Measurements from ENCODE around the gene PRG2. TPM values are rescaled to one million over a fixed set of nuclear protein-coding genes. Genes with fewer than 3 reads are reported as not detected.
A peak's percentile ranks its signal among the peaks of the same experiment; 100 is the strongest.

PRG2 gene
- total and polyA plus RNA-seq, 2 experiments from 2014 or later, result not detected

DNA sequence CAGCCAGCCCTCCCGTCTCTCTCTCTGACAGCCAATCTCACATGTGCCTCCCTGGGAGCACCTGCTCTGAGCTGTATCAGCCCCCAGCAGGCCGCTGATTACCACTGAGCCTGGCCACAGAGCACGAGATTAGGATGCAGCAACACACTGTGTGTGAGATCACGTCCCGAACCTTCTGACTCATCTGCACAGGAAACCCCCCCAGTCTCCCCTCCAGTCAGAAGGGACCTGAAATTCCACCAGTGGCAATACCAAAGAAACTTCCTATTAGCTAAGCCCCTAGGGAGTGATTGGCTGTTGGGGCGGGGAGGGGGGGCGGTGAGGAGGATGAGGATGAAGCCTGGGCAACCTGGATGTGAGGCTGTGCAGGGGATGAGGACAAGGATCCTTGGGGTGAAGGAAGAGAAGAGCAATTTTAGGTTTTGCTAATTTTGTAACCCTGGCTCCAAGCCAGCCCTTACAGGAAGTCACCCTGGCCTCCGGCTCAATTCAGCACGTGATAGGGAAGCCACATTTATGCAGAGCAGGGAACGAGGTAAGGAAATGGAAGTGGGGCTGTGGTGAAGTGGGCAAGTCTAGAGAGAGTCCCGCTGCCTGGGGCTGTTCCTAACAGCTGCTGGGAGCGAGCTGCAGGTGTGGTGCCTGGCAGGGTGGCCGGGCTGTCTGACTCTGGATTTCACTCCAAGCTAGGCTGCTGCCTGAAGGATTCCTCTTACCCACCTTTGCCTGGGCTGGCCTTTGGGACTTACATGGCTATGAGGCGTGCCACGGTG, 34.5 kb upstream of the PRG2 start:
- no peaks in the 10 kb centered on the region for H3K79me2 ChIP-seq
- peak; percentile 56 for DNase-seq (ENCODE audit: low spot score)
- H2AFZ ChIP-seq, result no peak overlapping the region
- no peaks in the 10 kb centered on the region for H3K9me2 ChIP-seq (replicated peaks; ENCODE audit: insufficient read depth)
- TF ChIP-seq EZH2phosphoT487 (IDR thresholded peaks at IDR 0.05; ENCODE audit: low read depth, severe bottlenecking, unreplicated experiment) (no peak), EZH2 (IDR thresholded peaks at IDR 0.05; ENCODE audit: borderline replicate concordance) (no peak)
- TF ChIP-seq, protein P1, sequence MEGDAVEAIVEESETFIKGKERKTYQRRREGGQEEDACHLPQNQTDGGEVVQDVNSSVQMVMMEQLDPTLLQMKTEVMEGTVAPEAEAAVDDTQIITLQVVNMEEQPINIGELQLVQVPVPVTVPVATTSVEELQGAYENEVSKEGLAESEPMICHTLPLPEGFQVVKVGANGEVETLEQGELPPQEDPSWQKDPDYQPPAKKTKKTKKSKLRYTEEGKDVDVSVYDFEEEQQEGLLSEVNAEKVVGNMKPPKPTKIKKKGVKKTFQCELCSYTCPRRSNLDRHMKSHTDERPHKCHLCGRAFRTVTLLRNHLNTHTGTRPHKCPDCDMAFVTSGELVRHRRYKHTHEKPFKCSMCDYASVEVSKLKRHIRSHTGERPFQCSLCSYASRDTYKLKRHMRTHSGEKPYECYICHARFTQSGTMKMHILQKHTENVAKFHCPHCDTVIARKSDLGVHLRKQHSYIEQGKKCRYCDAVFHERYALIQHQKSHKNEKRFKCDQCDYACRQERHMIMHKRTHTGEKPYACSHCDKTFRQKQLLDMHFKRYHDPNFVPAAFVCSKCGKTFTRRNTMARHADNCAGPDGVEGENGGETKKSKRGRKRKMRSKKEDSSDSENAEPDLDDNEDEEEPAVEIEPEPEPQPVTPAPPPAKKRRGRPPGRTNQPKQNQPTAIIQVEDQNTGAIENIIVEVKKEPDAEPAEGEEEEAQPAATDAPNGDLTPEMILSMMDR (IDR thresholded peaks at IDR 0.05; ENCODE audit: poor library complexity), result no peak
- no peaks in the 10 kb centered on the region for H4K20me1 ChIP-seq (ENCODE audit: insufficient read depth, poor library complexity, severe bottlenecking)
- H3K36me3 ChIP-seq (replicated peaks; ENCODE audit: insufficient read depth, low read depth), result no peaks in the 10 kb centered on the region
- no peak overlapping the region for H3K4me2 ChIP-seq
- no peak overlapping the region for H3K4me3 ChIP-seq
- 73% methylated on average over 15 of the region's 15 CpGs for WGBS (ENCODE audit: low lambda C conversion rate, missing lambda C conversion rate)
- no peaks in the 10 kb centered on the region for H3K9me3 ChIP-seq (ENCODE audit: low read depth)
- peaks cover 16% of the 10 kb centered on the region for H3K4me1 ChIP-seq (ENCODE audit: insufficient read depth)
- H3K27ac ChIP-seq, result no peak overlapping the region
- no peaks in the 10 kb centered on the region for H3K27me3 ChIP-seq

DNA sequence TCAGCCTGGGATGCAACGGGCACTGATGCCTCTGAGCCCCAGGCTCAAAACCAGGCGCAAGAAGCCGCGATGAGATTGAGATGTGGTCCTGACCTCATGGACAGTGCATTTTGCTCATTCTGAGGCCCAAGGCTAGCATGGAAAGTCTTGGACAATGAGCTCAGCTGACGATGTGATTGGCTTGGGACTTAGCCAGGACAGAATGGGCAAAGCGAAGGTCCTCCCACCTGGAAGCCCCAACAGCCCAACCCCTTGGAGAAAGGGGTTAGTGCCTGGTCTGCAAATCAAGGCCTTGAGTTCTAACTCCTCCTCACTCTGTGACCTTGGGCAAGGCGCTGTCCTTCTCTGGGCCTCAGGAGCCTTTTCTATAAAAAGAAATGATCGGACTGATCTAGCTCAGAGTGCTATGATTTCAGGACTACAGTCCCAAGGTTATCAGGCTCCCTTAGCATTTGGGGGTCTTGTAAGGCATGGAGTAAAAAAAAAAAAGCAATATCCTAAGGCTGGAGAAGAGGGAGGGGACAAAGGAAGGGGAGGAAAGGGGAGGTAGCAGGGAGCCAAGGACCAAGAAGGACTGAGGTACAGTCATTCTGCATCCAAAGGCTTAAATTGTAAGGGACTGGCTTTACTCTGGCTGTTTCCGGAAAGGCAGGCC, 33.8 kb upstream of the PRG2 start:
- H3K4me2 ChIP-seq, result no peak overlapping the region
- H4K20me1 ChIP-seq (ENCODE audit: insufficient read depth, poor library complexity, severe bottlenecking), result no peaks in the 10 kb centered on the region
- no peaks in the 10 kb centered on the region for H3K79me2 ChIP-seq
- no peak for DNase-seq (ENCODE audit: low spot score)
- TF ChIP-seq EZH2phosphoT487 (IDR thresholded peaks at IDR 0.05; ENCODE audit: low read depth, severe bottlenecking, unreplicated experiment) (no peak), EZH2 (IDR thresholded peaks at IDR 0.05; ENCODE audit: borderline replicate concordance) (no peak)
- no peaks in the 10 kb centered on the region for H3K36me3 ChIP-seq (replicated peaks; ENCODE audit: insufficient read depth, low read depth)
- no peaks in the 10 kb centered on the region for H3K9me2 ChIP-seq (replicated peaks; ENCODE audit: insufficient read depth)
- no peaks in the 10 kb centered on the region for H3K27me3 ChIP-seq
- H3K27ac ChIP-seq, result no peak overlapping the region
- no peak overlapping the region for H2AFZ ChIP-seq
- H3K4me1 ChIP-seq (ENCODE audit: insufficient read depth), result peaks cover 16% of the 10 kb centered on the region
- 94% methylated on average over 9 of the region's 9 CpGs for WGBS (ENCODE audit: low lambda C conversion rate, missing lambda C conversion rate)
- no peak overlapping the region for H3K4me3 ChIP-seq
- H3K9me3 ChIP-seq (ENCODE audit: low read depth), result no peaks in the 10 kb centered on the region

DNA sequence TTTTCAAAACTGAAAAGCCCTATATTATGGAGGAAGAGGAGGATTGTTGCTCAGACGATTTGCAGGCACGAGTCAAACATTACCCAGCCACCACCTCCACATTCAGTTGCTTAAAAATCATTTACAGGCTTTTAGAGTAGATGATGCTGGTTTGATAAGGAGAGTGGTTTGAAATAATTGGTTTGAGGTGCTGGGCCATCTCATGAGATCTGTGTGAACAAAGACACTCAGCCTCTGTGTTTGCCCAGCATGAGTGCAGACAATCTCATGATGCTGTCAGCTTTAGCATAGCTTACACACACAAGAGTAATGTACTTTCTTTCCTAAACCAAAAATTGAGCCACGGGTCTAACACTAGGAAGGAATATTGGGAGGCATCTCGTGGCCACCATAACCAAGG, 32.2 kb upstream of the PRG2 start:
- Histone ChIP-seq H3K9me3 (ENCODE audit: low read depth) (no peaks in the 10 kb centered on the region), H4K20me1 (ENCODE audit: insufficient read depth, poor library complexity, severe bottlenecking) (no peaks in the 10 kb centered on the region), H3K4me1 (ENCODE audit: insufficient read depth) (peaks cover 16% of the 10 kb centered on the region), H3K4me2 (no peak overlapping the region), H2AFZ (no peak overlapping the region), H3K27me3 (no peaks in the 10 kb centered on the region), H3K4me3 (no peak overlapping the region), H3K27ac (no peak overlapping the region), H3K9me2 (replicated peaks; ENCODE audit: insufficient read depth) (no peaks in the 10 kb centered on the region), H3K79me2 (no peaks in the 10 kb centered on the region), H3K36me3 (replicated peaks; ENCODE audit: insufficient read depth, low read depth) (no peaks in the 10 kb centered on the region)
- TF ChIP-seq EZH2phosphoT487 (IDR thresholded peaks at IDR 0.05; ENCODE audit: low read depth, severe bottlenecking, unreplicated experiment) (no peak), EZH2 (IDR thresholded peaks at IDR 0.05; ENCODE audit: borderline replicate concordance) (no peak)
- TF ChIP-seq, protein P1 (IDR thresholded peaks at IDR 0.05; ENCODE audit: poor library complexity), result no peak
- no peak for DNase-seq (ENCODE audit: low spot score)
- 67% methylated on average over 4 of the region's 4 CpGs for WGBS (ENCODE audit: low lambda C conversion rate, missing lambda C conversion rate)

DNA sequence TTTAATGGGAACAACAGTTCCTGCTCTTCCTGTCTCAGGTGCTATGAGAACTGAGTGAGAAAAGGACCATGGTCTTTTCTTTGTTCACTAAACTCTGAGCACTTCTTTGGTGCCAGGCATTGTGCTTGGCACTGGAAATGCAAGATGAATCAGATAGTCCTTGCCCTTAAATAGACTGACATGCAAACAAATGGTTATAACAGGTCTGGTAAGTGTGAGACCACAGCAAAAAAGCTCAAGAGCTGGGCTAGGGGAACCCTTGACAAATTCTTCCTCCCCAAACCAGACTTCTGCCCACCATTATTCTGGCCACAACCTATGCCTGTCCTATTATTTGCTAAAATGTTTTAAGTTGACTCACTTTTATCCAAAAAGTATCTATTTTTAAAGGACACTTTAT, 31.4 kb upstream of the PRG2 start:
- Histone ChIP-seq H4K20me1 (ENCODE audit: insufficient read depth, poor library complexity, severe bottlenecking) (no peaks in the 10 kb centered on the region), H3K36me3 (replicated peaks; ENCODE audit: insufficient read depth, low read depth) (no peaks in the 10 kb centered on the region), H3K4me2 (no peak overlapping the region), H3K4me1 (ENCODE audit: insufficient read depth) (peaks cover 11% of the 10 kb centered on the region), H3K9me2 (replicated peaks; ENCODE audit: insufficient read depth) (no peaks in the 10 kb centered on the region), H2AFZ (no peak overlapping the region), H3K4me3 (no peak overlapping the region), H3K27me3 (no peaks in the 10 kb centered on the region), H3K9me3 (ENCODE audit: low read depth) (no peaks in the 10 kb centered on the region), H3K27ac (no peak overlapping the region), H3K79me2 (no peaks in the 10 kb centered on the region)
- TF ChIP-seq, protein P1 (IDR thresholded peaks at IDR 0.05; ENCODE audit: poor library complexity), result no peak
- TF ChIP-seq EZH2 (IDR thresholded peaks at IDR 0.05; ENCODE audit: borderline replicate concordance), result no peak
- no peak for DNase-seq (ENCODE audit: low spot score)
